GM19397 (cell line): ENCODE results near the gene SRD5A3.

Experiments
- ATAC-seq: cut with Tn5 transposase; IDR thresholded peaks from one replicate; pipeline ENCODE4 v1.9.1; 2021; ENCODE audit warnings: mild to moderate bottlenecking, moderate library complexity; ENCODE audit not compliant: unreplicated experiment

Gene SRD5A3

DNA sequence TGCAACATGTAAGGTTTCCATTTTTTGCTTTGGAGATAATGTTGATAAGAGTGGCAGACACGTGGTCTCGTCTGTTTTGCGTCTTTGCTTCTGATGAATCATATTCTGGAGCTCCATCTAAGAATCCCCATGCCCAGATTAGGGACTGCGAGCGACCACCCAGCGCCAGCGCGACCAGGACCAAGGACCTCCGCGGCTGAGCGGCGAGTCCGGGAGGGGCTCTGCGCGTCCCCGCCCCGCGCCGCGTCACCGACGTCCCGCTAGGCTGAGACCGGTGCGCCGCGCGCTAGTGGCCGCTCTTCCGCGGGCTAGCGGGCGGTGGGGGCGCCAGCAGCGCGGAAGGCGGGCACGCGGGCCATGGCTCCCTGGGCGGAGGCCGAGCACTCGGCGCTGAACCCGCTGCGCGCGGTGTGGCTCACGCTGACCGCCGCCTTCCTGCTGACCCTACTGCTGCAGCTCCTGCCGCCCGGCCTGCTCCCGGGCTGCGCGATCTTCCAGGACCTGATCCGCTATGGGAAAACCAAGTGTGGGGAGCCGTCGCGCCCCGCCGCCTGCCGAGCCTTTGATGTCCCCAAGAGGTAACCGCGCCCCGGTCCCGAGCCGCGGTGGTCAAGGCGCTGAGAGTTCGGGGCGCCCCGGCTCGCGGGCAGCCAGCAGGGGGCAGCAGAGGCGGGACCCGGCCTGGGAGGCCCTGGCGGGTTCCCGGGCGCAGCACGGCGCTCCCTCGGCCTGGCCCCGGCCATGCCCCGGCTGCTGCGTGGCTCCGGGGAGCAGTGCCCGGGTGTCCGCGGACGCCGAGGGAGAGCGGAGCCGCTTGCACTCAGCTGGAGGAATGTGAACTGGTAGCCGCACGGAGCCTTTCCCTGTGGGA is at the start of gene SRD5A3:
Gene SRD5A3, plus strand, starts transcription at position 263 of the 871 bp plus-strand sequence. Its CDS starts 95 bp downstream, at position 358.
- peak; percentile 96 for ATAC-seq

GRCh38 chr4:55297346-55297745 is 48.7 kb upstream of the SRD5A3 start:
- ATAC-seq: no peak

GRCh38 chr4:55303760-55304165 is 42.3 kb upstream of the SRD5A3 start:
- no peak for ATAC-seq

GRCh38 chr4:55304303-55304702 is 41.7 kb upstream of the SRD5A3 start:
- ATAC-seq: no peak

DNA sequence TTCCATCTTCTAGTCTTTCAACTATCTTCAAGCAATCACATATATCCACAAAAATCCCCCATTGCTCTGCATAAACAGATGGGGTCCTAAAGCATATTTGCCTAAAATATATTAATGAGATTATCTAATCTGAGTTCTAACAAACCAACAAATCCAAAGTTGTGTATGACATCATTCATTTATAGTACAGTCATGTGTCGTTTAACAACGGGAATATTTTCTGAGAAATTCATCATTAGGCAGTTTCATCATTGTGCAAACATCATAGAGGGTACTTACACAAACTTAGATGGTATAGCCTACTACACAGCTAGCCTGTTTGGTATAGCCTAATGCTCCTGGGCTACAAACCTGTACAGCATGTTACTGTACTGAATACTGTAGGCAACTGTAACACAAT is 38.0 kb upstream of the SRD5A3 start:
- ATAC-seq: no peak

GRCh38 chr4:55311792-55312488 is 34.1 kb upstream of the SRD5A3 start:
- ATAC-seq: no peak

- peak; percentile 50 for ATAC-seq
These were observed 33.4 kb upstream of the SRD5A3 start for GRCh38 chr4:55312489-55313101.

DNA sequence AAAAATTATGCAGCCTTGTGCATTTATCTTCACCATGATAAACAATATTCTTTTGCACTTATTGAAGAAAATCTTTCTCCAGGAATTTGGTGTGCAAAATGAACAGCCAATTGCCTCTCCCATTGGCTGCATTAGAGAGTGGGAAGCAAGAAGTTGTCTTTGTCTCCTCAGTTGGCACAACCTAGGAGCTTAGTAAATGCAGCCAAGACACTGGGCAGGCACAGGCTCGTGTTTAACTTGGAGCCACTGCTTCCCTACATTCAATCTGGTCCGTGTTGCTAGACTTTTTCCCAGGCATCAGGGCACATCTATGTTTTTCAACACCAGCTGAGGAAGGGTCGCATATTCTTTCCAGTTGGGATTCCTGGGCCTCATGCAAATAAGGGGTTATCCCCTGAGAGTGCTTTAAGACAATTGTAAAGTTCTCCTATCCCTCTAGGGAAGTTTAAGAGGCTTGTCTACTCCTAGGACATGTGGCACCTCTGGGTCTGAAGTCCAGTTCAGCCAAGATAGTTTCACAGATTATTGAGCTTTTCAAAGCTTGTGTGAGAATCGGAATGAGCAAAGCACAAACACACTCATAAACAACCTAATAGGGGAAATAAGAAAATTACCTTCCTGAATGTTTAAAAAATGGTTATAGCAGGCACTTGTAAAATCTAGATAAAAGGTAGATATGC is 31.8 kb upstream of the SRD5A3 start:
- ATAC-seq: no peak

DNA sequence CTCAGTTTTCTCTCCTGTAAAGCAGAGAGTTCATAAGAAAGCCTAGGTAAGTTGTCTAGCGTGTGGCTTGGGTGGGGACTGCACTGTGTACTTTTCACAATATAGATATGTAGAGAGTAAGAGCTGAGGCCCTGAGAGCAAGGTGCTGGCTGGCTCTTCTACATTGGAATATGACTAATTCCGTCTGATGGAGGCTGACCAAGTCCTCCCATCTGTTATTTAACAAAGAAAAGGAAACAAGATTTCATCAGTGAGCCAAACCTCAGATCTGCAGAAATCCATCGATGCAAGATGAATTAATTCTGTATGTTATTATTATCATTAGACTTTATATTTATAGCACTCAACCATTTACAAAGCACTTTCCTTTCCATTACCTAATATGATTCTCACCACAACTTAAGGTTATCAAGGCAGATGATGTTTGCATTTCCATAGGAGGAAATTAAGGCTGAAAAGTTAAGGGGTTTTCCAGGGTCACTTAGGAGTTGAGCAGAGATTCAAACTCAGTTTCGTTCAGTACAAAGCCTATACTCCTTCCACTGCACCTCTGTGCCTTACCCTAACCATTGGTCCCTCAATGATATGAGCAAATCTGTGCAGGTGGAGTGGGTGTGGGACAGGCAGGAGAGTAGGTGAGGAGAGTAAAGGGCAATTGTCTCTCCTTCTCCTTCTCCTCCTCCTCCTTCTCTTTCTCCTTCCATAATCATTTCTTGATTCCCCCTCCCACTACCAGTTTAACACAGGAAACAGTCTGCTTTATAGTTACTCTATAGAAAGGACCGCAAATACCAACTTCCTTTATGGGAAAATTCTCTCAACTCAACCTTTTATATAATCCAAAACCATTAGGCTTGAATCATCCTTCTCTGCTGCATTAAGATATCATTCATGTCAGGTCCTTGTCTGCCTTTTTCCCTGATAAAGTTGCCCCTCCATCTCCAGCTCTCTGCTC is 27.6 kb upstream of the SRD5A3 start:
- no peak for ATAC-seq

GRCh38 chr4:55321707-55322264 is 24.3 kb upstream of the SRD5A3 start:
- no peak for ATAC-seq

DNA sequence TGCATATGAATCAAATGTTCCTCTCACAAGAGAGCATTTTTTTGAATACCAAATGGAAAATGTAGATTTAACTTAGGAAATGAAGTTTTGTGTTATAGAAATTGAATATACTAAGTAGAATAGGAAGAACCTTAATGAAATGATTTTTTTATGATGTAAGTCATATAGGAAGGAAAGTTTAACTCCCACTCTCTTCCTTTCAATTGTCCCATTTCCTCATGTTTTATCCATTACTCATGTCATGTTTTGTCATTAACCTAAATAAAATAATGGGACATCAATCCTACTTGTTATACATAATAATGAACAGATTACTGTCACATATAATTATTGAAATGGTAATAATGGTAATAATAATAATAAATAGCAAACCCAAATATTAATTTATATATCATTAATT is 22.7 kb upstream of the SRD5A3 start:
- no peak for ATAC-seq

DNA sequence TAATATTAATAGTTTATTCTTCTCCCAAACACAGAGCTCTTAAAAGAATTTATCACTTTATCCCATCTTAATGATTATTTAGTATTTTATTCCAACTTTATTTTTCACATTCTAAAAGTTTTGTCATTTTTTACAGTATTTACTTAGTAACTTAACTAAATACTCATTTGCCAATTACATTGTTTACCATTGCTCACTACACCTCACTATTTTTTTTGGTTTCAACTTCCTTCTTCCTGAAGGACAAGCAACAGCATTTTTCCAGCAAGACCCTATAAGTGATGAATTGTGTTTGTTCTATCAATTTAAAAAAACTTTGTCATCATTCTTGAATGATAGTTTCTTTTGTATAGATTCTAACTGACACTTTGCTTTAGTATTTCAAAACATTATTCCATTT is 19.4 kb upstream of the SRD5A3 start:
- ATAC-seq: no peak

GRCh38 chr4:55329012-55329411 is 17.0 kb upstream of the SRD5A3 start:
- no peak for ATAC-seq

- ATAC-seq: no peak
These were observed 15.8 kb upstream of the SRD5A3 start for GRCh38 chr4:55330241-55330640.

DNA sequence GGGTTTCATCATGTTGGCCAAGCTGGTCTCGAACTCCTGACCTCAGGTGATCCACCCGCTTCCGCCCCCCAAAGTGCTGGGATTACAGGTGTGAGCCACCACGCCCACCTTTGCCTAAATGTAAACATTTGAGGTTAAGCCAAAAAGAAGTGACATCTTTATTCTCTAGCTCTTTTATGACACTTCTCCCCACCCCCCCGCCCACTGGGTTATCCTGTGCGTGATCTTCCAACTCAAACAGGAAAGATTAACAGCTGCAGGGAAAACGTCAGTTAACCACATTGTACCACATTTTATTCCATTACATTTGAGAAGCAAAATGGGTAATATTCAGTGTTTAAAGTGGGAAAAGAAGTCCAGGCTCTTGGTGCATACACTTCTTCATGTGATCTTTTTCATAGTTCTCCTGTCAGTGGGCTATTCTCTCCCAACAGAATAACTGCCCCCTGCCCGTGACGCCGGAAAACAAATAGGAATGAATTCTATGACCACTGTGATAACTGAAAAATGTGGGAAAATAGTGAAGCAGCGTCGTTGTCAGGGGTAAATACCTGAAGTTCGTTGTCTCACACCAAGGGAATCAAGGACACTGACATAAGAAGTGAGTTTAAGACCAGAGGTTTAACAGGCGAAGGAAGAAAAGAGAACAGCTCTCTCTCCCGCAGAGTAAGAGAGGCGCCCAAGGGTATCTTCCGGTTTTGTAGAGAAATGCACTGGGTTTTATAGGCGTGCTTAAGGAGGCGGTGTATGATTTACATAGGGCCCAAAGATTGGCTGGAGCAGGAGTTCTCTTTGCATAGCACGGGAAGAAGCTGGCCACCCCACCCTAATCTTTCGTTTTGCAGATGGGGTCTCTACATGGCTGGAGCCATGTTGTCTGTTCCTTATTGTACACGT is 9.7 kb upstream of the SRD5A3 start:
- ATAC-seq: no peak

DNA sequence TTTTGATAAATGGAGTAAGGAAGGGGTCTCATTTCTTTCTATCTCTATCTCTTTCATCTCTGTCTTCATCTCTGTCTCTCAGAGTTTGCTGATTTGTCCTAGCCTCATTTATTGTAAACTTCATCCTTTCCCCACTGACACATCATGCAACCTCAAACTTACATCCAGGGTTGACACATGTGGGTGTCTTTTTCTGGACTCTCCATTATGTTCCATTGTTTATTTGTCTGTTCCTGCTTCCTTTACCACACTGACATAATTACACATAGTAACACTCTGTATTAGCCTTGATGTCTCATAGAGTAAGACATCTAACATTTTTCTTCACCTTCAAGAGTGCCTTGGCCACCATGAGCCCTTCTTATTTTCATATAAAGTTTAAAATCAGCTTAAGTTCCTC is 8.1 kb upstream of the SRD5A3 start:
- ATAC-seq: no peak

DNA sequence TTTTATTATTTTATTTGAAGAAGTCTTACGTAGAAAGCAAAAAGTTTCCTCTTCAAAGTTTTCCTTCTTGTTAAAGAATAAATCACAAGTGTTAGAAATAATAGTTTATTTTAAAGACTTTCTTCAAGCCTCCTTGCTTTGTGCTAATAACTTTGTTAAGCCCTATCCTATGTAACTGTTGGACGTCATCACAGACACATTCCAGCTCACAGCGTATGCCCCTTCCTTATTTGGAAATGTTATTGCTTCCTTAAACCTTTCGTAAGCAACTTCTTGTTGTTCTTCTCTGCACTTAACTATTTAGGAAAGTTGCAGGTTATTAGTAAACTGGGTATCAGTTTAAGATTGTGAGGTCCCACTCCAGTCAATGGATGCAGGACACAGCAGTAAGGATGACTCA is 7.6 kb upstream of the SRD5A3 start:
- ATAC-seq: no peak

- no peak for ATAC-seq
These were observed 5.8 kb upstream of the SRD5A3 start for GRCh38 chr4:55340266-55340665.

DNA sequence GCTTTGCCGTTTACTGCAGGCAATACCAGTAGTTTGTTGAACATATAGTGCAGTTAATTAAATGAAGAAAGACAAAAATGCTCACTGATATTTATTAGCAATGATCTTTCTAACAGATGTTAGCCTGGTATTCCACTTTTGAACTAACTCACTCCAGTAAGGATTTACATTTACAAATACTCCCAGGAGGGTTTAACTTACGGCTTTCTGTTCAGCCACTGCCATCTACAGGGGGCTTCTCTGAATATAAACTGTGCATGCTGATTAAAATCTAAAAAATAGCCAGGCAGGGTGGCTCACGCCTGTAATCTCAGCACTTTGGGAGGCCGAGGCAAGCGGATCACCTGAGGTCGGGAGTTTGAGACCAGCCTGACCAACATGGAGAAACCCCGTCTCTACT is 2.2 kb upstream of the SRD5A3 start:
- no peak for ATAC-seq
